SK-N-MC (cell line): ENCODE data around the gene SEMA3D.

ENCODE experiments used
- EZH2 ChIP-seq: fragments of 200-600 bp; sonication (generic); IDR thresholded peaks from one replicate; pipeline ENCODE4 v1.6.1; 2017; ENCODE audit warnings: antibody characterized with exemption
- POLR2AphosphoS5 ChIP-seq: IDR thresholded peaks from 2 replicates; pipeline ENCODE4 v1.6.1; 2012; ENCODE audit warnings: mild to moderate bottlenecking, low read depth, low read length, borderline replicate concordance

DNA sequence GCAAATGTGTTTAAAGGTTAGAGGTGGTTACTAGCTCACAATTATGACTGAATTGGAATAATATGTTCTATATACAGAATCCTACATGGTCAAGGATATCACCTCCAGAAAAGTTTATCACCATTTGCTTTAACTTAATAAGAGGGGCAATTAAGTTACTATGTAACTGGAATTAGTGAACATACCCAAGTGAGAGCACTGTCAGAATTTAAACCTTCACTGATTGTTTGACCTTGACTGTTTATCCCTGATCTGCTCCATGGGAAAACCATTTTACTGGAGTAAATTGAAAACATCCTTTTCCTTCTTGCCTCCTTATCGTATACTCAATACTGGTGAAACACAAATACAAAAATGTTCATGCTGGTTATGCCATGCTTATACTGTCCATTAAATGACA lies 107.4 kb downstream of the SEMA3D start:
- no peak for TF ChIP-seq POLR2AphosphoS5
- TF ChIP-seq EZH2: no peak
